Activated CD4-positive, alpha-beta T cell treated with anti-CD3 and anti-CD28 coated beads, Interleukin-2, amount 50 U/mL, for 1 hour (primary cell): ENCODE results near the gene MTPN.

ENCODE experiments used
- DNase-seq: peaks from one replicate; pipeline ENCODE4 v3.0.0-alpha.2; 2020

Gene MTPN

DNA sequence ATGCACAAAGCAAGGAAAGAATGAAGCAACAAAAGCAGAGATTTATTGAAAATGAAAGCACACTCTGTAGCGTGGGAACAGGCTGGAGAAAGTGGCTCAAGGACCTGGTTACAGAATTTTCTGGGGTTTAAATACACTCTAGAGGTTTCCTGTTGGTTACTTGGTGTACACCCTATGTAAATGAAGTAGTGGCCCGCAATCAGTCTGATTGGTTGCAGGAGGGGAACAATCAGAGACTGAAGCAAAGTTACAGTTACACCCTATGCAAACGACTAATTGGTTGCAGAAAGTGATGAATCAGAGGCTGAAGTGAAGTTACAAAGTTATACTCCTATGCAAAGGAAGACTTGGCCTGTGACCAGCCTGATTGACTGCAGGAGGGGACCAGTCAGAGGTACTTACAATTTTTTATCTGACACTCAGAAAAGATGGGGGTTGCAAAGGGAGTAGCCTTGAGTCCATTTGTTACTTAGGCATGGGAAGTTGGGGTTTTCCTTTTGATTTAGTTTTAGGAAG, 3.6 kb upstream of the MTPN start:
- DNase-seq = peak; percentile 24

DNA sequence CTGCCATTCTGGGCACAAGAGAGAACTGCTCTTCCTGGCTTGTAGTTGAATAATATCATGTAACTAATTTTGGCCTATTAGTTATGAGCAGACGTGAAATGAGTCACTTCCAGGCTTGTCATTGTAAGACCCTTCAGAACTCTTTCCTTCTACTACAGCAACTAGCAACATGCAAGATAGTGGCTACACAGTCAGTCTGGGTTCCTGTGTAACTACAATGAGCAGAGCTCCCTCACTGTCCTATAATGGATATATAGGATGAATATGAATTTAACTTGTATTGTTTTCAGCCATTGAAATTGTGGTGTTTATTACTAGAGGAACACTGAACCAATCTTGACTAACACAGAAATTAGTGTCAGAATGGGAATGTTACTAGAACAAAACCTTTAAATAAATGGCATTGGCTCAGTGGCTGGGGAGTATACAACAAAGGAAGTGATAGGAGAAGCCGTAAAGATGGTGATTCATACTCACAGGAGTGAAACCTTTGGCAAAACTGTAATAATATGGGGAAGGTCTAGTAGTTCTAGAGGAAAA, 2.9 kb upstream of the MTPN start:
- no peak for DNase-seq

DNA sequence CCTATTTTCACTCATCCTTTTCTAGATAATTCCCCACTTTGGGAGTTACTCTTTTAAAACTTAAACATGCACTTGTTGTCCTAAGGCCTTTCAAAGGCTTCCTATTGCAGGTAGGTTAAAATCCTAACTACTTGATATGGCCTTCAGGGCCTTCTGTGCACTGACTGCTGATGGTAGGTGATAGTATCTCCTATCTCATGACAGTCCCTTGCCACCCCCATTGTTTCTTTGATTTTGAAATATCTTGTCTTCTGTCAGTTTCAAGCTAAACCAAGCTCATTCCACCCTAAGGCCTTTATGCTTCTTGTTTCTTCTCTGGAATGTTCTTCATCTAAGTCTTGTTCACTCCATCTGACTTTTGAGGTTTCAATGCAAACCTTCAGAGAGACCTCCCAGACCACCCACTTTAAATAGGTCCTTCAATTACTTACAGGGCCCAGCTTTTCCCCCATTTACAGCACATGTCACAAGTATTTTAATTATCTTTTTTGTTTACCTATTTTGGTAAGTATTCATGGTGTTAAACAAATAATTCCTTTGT, 2.4 kb upstream of the MTPN start:
- no peak for DNase-seq

DNA sequence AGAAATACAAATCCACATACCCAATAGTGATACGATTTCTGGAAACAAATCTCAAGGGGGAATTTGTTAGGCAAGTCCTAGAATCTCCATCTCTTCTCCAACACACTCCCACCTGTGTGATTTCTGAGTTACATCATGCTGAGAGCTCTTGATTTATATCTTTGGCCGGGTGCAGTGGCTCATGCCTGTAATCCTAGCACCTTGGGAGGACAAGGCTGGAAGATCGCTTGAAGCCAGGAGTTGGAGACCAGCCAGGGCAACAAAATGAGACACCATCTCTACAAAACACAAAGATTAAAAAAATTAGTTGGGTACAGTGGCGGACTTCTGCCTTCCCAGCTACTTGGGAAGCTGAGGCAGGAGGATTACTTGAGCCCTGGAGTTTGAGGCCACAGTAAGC, 1.5 kb upstream of the MTPN start:
- DNase-seq = no peak

DNA sequence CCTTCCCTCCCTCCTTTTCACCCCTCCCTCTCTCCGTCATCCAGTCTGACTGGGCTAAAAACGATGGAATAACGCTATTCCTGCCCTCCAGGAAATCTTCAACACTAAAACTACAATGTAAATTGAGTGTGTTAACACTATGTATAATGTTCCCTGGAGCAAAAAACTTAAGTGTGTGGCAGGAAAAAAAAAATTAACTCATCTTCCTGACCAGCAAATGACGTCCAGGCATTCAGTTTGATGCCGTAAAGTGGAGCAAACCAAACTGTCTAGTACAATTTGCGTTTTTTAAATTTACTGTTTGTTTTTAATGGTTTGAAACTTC, 545 bp upstream of the MTPN start:
- no peak for DNase-seq

DNA sequence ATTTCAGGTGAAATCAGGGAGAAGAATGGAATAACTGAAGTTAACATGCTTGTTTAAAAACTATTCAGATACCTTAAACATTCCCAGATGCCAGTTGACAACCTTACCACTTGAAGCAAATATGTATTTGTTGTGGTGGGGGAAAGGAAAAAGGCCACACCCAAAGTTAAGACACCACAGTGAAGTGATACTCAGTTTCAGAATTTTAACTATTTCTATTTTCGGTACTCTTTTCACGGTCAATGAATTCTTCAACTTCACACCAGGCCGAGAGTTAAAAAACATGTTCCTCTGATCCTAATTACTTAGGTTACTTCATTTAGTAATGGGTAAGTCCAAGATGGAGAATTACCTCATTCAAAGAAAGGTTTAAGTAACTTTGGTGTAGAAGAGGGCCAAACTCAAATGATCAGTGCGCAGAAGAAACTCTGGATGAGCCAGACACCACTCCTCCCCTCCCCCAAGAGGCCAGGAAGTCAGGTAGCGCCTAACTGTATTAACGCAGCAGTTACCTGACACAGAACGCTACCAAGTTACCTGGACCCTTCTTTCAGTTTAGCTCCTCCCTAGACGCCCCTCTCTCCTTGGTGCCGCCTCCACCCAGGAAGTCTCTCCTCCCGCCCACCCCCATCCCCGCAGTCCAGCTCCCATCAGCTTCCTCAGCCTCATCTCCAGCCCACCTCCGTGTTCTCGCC, 700 bp downstream of the MTPN start:
- DNase-seq = peak; percentile 18

DNA sequence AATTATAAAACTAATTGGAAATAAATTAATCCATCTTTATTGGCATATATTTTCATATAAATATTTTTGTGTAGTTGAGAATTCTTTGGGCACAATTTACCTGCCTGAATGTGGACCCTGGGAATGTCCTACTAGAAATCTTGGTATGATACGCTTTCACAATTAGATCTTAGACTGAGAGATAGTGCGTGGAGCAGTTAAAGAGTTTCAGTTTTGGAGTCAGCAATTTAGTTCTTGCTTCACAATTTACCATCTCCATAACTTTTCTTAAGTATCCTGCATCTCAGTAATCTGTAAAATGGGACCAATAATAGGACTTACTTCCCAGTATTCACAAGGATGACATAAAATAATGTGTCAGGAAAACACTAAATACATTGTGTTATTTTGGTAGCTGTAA, 2.0 kb downstream of the MTPN start:
- no peak for DNase-seq

DNA sequence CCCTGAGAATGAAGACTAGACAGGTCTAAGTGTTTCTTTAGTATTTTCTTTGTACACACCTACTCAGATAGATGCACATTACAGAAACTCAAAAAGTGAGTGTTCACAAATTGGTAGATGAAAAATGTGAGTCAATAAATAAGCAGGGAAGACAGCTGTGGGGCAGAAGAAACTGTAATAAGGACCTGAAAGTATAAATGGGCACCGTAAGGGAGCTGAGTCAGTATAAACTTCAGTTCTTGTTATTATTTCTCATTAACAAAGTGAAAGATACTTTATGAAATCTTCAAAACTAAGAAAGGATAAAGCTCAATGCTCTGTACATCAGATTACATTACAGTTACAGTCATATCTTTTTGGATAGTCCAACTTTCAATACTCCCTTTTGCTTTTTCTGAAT, 2.5 kb downstream of the MTPN start:
- no peak for DNase-seq

DNA sequence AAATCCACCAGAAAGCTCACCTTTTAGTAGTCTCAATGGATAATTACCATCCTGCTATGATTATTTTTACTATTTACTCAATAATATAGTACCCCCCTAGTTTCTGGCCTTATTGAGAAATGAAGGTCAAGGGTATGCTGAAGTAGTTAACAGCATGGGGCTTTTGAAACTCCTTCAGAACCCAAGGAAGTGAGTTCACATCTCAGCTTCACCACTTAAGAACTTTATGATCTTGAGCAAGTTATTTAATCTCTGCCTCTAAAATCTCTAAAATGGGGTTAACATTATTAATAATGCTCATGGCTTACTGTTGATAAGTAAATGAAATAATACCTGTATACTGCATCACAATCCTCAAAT, 5.8 kb downstream of the MTPN start:
- DNase-seq = no peak

DNA sequence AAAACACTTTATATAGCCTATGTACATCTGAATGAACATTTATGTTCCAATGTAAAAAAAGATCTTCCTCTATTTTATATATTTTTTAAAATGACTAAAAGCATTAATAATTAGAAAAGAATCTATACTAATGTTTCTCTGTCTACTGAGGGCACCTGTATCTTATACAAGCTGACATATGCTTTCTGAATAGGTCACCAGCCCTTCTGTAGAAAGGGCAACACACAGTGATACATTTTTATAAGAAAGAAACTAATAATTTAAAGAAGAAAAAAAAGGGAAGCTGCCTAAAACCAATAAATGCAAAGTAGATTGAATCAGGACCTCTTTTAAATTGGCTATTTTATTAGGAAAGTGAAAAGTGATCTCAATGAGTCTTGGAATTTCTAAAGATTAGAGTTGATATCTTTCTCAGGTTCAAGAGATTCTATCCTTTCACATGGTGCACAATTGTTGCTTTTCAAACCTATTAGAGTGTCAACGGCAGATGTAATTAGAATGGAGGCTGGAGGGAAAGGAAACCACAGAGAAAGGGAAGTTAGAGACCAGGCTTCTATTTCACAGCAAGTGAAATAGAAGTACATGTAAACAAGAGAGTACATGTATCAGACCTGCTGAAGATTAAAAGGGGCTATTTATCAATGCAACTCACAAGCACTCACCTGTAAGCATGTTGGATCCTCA, 6.3 kb downstream of the MTPN start:
- no peak for DNase-seq

DNA sequence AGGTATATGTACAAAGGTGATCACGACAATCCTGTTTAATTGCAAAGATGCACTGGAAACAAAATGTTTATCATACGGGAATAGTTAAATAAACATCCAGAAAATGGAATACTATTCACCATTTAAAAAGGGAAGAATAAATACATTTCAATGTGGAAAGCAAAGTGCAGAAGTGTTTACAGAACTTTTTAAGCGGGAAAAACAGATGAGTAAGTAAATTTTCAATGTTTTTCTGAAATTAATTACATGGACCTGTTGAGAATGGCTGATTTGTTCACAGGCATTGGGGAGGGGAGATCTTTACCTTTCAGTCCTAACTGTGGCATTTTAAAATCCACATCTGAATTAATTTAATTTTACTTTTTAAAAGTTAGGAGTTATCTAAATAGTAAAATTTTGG, 7.1 kb downstream of the MTPN start:
- DNase-seq = no peak

DNA sequence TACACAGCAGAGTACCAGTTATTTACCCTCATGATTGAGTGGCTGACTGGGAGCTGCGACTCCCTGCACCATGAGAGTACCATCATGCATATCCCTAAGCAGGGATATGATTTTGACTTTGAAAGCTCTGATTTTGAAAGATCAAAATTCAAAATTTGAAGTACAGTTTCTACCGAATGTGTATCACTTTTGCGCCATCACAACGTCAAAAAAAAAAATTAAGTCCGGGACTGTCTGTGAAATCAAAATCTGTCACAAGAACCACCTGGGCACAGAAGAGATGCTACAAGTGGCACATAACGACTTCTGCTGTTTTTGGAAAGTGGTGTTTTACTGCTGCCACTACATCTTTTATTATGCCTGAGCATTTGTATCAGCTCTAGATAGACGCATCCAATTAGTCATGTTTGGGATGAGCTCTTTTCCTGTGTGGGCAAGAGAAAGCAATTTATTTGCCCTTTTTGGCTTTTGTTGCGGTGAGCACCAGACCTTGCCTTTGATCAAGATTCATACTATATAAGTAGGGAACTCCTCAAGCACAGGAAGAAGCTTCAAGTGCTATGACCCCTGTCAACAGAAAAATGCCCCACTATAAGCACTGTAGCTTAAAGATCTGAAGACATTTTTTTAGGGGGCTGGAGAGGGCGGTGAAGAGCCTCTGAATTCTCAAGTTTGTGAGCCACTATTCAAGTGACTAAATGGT, 10.7 kb downstream of the MTPN start:
- no peak for DNase-seq

DNA sequence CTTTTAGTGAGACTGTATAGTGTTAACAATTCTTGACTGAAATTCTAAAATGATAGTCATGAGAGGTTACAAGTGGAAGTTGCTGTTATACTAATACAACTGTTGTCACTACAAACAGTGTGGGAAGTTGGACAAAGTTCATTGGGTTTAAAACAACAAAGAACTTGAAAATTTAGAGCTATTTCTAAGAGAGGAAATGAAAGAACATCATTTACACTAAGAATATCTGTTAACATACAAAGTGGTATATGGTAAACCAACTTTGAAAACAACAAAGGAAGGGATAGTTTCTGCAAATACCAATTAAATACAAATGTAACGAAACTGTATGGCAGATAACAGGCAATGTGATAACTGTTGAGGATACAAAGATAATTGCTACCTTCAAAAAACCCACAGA, 11.6 kb downstream of the MTPN start:
- no peak for DNase-seq

DNA sequence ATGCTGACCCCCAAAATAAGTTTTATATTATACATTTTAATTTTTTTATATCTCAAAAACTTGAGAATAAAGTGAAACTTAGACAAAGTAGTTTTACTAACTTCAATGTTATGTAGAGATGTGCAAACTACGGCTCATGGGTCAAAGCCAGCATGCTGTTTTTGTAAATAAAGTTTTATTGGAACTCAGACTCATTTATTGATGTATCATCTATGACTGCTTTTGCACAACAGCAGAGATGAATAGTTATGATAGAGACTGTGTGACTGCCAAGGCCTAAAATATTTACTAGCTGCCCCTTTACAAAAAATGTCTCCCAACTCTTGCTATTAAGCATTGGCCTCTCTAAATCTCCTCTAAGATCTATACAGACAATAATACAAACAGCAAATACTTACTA, 12.4 kb downstream of the MTPN start:
- no peak for DNase-seq

DNA sequence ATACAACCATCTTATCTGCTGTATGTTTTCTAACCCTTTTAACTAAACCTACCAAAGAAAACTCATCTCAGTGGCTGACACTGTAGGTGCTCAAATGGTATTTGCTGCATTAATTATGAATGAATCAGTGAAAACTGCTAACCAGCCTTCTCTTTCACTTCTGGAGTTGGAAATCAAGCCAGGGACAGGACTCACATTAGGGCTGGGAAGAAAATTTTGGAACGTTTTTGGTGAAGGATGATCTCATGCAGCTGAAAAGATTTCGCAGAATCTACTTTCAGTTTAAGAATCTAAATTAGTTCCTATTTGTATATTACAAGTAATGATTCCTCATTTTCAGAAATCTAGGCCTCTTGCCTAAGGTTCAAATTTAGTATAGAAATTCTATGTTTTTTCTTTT, 12.9 kb downstream of the MTPN start:
- no peak for DNase-seq

DNA sequence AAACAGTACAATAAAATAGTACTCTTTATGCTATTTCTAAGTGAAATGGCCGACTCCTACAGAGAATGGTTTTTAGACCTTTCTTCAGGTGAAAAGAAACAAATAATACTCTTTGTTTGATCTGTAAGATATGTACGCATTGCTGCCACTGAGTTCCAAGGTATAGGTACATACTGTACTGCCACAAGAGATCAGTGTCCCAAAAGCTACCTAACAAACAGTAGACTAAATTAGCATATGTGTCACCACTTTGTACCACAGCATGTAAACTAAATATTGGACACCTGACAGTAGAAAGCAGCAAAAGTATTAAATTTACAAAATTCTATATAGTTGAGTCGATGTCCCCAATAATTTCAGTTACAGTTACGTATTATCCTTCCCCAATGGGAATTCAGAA, 14.4 kb downstream of the MTPN start:
- DNase-seq = no peak

DNA sequence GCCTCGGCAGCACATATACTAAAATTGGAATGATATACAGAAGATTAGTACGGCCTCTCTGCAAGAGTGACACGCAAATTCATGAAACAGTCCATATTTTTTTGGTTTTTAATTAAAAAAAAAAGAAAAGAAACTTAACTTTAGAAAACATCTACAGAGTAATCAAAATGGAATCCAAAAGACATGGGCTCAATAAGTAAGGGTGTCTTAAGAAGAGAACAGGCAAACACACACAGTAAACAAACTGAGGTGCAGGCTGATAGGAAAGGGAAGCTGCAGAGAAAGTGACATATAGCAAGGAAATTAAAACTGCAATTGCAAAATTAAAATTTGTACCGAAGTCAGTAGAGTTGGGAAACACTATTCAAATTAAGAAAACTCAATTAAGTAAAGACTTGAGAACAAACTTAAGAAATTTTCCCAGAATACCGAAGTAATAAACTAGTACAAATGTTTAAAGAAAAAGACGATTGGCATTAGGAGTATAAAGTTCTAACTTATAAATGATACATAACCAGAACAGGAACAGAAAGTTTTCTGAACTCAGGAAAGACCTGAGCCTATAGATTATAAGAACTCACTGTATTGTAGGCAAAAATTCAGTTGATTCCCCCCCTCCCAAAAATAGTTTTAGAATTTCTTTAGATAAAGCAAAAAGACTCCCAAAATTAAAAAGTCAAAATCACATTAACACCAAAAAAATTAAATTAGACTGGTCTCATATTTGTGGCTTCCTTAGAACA, 16.3 kb downstream of the MTPN start:
- no peak for DNase-seq

DNA sequence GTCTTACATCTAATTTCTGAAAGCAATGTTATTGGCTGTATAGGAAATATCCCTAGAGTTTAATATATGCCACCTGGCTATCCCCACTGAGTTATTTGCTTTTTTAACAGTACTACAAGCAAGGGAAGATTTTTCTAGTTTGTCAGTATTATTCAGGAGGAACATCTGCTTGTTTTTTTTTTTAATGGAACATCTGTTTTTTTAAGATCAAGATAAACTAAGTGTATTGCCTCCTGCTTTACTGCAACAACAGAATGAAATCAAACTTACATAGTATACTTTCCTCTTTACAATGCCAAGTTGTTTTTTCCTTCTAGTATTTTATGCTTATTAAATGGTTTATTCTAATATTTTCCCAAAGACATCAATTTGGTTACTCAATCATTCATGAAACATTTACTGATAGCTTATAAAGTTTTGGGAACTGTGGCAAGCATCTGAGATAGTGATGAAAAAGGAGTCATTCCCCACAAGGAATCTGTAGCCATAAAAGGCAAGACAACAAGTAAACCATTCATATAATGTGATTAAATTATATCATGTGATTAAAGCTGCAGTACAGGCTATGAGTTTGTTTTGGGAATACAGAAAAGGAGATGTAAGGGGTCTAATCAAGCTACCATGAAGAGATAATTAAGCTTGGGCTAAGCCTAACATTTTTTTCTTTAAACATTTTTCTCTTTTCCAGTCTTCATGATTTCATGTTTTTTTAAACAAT, 17.4 kb downstream of the MTPN start:
- no peak for DNase-seq

DNA sequence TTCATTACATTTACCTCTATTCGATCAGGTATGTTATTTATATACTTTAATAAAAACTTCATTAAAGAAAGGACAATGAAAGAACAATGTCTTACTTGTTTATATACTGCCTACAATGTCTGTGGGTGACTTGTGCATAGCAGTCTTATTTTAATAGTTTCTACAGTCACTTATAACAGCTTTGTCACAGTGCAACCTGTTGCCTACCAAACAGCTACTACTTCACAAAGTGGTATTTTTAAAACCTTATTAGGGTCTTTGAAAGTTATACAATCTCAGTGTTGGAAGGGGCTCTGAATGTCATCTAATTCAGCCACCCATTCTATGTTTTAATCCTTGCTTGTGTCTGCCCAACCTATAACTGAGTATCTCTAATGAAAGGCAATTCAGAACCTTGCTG, 19.0 kb downstream of the MTPN start:
- DNase-seq = no peak

DNA sequence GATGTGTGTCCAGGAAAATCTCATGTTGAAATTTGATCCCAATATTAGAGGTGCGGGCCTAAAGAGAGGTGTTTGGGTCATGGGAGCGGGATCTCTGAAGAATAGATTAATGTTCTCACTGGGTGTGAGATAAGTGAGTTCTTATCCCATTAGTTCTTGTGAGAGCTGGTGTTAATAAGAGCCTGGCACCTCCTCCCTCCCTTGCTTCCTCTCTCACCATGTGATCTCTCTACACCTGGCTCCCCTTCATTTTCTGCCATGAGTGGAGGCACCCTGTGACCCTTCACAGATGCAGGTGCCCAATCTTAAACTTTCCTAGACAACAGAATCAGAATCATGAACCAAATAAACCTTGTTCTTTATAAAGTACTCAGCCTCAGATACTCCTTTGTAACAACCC, 19.5 kb downstream of the MTPN start:
- no peak for DNase-seq

DNA sequence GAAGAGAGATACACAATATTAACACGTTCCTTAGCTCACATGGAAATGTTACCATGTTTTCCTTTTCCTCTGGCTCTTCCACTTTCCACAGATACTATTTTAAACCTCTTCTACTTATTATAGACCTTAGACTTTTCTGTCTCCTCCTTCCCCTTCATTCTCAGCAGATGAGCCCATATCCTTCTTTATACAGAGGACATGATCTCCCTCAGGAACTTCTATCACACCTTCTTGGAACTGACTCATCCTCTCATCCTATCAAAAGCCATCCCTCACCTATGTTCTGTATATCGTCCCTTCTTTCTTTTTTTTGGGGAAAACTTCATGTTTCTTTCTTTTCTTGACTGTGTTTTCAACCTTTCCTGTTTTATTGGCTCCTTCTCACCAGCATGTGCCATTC, 20.8 kb downstream of the MTPN start:
- no peak for DNase-seq

DNA sequence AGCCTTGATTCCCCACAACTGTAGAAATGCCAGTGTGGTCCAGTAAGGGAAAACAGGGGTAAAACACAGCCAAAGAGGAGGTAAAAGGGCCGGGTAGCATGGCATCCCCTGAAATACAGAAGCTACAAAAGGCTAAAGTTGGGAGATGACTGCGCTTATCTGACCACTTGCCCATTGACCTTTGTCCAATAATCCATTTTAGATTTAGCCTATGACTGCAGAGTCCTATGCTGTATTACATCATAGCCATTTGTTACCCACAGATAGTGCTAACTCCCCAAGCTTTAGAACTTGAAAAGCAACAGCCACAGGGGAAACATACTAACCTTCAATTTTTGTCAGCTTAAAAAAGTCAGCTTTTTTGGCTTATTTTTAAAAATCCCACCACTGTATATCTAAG, 26.2 kb downstream of the MTPN start:
- DNase-seq = no peak
